Effector CD8-positive, alpha-beta T cell (primary cell): ENCODE data around the gene AXIN1.

Experiments used
- DNase-seq: peaks from one replicate; lab custom pipeline; 2025; lab: John Stamatoyannopoulos, UW

The AXIN1 gene

DNA sequence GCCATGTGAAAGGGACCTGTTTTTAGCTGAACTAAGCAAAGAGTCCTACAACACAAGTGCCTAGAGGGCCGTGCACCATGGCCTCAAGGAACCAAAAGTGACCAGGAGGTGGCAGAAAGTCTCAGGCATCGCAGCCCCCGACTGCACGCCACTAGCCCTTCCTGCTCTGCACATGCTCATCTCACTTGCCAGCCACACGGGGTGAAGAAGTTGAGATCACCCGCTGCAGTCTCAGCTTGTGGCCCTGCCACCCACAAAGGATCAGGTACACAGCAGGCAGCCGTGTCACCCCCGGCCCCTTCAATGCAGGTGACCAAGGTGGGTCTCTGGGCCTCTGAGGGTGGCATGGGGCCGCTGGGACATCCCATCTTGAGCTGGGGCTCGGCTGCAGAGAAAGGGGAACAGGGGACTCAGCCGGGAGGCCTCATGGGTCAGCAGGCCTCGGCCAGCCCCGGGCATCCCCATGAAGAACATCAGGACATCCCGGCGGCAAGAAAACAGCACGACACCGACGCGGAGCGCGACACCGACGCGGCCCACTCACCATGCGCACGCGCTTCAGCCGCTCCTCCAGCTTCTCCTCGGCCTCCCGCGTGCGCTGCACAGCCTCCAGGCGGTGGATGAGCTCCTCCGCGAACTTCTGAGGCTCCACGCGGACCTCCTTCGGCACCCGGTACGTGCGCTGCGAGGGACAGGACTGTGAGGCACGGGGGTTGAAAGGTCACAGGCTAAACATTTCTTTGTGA, 48.6 kb downstream of the AXIN1 start:
- no peak for DNase-seq

DNA sequence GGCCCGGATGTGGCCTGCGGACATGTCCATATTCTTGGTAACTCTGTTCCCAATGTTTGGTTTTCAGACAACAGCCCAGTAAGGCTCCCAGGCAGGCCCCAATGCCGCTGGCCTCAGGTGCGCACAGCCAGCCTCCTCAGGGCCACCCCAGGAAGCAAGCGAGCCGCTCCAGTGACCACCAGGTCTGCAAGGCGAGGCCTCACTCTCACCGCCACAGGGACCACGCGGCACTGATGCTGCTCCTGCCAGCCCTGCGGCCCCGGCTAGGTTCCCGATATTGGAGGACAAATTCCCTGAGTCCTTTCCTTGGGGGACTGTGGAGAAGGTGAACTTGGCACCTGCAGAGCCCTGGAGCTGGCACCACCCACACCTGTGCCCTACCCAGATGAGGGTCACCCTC, 50.6 kb downstream of the AXIN1 start:
- DNase-seq: no peak

DNA sequence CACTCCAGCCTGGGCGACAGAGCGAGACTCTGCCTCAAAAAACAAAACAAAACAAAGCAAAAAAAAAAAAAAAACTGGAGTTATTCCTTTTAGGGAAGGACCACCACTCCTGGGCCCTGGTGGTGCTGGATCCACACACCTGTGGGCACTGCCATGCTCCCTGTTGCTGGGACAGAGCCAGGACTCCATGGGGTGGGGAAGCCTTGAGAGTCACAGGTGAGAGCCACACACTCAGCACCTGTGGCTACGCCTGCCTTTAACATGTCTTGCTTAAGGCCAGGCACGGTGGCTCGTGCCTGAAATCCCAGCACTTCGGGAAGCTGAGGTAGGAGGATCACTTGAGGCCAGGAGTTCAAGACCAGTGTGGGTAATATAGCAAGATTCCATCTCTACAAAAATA, 51.3 kb downstream of the AXIN1 start:
- no peak for DNase-seq

GRCh38 chr16:297832-298231, 54.7 kb downstream of the AXIN1 start:
- DNase-seq: no peak

DNA sequence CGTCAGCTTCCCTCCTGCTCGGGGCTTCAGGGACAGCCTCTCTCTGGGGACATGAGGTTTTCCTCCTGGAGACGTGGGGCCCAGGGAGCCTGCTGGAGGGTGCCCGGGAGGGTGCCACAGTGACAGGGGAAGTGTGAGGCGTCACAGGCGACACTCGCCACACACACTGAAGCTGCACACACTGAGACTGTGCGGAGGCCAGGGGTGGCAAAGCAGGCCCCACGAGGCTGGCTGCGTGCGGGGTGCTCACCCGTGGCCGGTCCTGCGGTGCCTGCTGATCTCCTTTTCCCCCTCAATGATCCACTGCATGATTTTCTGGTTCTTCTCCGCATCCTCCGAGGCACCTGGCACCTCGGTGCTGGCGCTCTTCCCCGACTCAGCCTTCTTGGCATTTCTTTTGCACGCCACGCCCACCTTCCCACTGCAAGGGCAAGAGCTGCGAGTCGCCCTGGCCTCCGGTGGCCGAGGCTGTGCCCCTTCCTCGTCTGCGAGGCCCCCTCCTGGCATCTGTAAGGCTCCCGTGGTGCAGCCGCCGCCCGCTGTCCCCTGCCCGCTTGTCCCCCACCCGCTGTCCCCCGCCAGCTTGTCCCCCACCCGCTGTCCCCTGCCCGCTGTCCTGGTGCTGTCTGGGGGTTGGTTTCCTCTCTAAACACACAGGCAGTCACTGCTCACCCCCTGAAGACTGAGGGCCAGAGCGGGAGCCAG, 55.6 kb downstream of the AXIN1 start:
- DNase-seq: no peak

- no peak for DNase-seq
Observed at GRCh38 chr16:296276-296675, 56.2 kb downstream of the AXIN1 start.

DNA sequence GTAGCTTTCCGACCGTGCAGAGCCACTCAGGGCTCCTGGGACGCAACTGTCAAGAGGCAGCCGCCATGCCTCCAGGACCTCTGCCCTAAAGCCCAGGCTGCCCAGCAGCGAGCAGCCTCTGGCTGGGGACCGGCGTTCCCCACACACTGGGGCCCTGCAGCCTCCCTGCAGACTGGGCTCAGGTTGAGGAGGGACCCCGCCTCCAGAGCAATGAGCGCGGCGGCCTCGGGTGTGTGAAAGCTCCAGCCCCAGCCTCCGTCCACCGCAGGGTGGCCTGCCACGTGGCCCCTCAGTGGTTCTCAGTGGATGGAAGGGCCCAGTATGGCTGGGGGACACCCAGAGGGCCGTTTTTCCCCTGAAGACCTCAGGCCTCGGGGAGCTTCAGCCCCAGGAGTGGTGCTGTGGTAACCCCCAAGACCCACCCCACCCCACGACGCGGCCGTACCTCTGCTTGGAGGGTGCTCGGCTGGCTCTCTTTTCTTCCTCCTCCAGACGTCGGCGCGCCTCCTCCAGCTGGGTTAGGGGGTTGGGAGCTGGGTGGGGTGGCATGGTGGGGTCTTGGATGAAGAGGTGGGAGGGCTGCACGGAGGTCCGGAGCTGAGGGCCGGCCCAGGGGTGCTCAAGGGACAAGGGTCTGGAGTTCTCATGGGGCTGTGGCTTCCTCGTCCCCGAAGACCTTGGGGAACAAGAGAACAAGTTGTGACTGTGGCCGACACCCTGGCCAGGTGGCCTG, 59.3 kb downstream of the AXIN1 start:
- no peak for DNase-seq

GRCh38 chr16:291539-291938, 61.0 kb downstream of the AXIN1 start:
- no peak for DNase-seq

DNA sequence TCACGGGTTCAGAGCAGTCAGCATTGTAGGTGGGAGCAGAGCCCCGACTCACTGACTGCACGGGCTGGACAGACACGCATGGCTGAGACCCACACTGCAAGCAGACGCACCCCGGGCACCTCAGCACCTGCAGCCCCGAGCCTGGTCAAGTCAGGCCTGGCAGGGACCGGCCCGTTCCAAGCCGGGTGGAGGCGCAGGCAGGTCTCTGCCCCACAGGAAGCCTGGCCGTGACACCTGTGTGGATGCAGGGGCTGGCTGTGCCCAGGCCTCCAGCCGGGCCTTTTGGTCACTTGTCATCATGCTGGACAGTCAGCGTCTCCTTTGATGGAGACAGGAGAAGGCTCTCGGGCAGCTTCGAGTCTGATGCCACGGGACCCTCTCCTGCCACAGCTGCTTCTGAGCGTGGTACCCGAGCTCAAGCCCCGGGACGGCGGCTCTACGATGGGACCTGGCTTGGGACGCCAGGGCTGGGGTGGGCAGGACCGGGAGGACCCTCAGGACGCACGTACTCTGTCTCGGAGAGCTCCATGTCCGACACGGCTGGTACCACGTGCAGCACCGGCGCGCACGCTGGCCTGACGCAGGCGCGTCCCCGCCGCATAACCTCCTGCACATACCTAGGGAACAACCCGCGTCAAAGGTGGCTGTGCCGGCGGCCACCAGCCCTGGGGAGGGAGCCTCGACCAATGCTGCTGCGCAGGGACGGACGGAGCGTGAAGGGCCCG, 61.7 kb downstream of the AXIN1 start:
- no peak for DNase-seq

DNA sequence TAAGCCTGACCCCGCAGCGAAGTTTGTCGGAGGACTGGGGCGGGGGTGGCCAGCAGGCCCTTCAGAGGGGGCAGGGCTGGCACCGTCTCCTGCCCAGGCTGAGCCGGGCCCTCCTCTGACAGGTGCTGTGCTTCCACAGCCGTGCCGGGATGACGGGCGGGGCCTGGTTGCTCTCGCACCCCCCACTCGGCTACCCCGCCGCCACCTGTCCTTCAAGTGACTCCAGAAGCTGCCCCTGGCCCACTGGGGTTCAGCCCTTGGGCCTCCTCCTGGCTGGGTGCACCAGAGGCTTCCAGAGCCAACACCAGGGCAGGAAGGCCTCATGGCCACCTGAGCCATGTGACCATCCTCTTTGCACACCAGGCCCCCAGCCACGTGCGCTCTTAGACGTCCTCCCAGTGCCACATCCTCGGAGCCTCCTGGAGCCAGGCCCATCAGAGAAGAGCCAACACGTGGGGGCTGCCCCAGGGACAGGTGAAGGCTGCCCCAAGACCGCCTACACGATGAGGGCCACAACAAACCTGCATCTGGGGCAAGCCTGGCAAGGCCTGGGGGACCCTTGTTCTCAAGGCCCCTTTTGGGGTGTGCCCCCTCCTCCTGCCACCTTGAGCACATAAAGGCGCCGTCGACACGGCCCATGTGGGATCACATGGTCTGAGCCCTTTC, 62.4 kb downstream of the AXIN1 start:
- no peak for DNase-seq

GRCh38 chr16:289395-289997, 63.0 kb downstream of the AXIN1 start:
- DNase-seq: no peak

- DNase-seq: no peak
Observed at GRCh38 chr16:287981-288920, 64.3 kb downstream of the AXIN1 start.

GRCh38 chr16:287298-287811, 65.2 kb downstream of the AXIN1 start:
- no peak for DNase-seq

GRCh38 chr16:286491-287297, 65.8 kb downstream of the AXIN1 start:
- no peak for DNase-seq

- no peak for DNase-seq
Observed at GRCh38 chr16:285146-286055, 67.1 kb downstream of the AXIN1 start.

DNA sequence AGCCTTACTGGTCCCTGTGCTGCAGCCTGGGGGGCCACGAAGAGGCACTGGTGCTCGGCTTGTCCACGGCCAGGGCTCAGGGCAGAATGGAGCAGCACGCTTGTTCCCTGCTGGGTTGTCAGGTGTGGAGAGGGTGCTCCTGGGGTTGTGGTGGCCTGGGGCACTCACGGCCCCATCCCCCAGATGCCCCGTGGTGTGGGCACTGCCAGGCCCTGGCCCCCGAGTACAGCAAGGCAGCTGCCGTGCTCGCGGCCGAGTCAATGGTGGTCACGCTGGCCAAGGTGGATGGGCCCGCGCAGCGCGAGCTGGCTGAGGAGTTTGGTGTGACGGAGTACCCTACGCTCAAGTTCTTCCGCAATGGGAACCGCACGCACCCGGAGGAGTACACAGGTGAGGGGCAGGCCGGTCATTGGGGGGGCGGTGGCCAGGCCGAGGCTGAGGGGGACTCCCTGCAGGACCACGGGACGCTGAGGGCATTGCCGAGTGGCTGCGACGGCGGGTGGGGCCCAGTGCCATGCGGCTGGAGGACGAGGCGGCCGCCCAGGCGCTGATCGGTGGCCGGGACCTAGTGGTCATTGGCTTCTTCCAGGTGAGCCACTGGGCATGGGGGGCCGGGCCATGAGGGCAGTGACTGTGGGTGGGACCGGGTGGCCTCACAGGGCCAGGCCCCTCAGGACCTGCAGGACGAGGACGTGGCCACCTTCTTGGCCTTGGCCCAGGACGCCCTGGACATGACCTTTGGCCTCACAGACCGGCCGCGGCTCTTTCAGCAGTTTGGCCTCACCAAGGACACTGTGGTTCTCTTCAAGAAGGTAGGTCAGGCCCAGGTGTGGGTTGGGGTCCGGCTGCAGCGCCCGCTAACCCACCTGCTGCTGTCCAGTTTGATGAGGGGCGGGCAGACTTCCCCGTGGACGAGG, 68.1 kb downstream of the AXIN1 start:
- no peak for DNase-seq
